GM12864 (cell line): ENCODE data around the gene OLIG1.

ENCODE experiments used
- DNase-seq: peaks from one replicate; pipeline ENCODE4 v3.0.0-alpha.2; 2011; ENCODE audit warnings: low read depth
- H3K4me3 ChIP-seq: 2 replicates; pipeline ENCODE4 v1.5.1; 2011; ENCODE audit warnings: mild to moderate bottlenecking, low read depth, low read length, control low read depth
- CTCF ChIP-seq: IDR thresholded peaks from 2 replicates; pipeline ENCODE4 v1.5.1; 2011; ENCODE audit warnings: low read depth, mild to moderate bottlenecking, moderate library complexity, low read length, control low read depth, inconsistent platforms; ENCODE audit errors: missing control alignments

The OLIG1 gene

GRCh38 chr21:33089395-33090119, 19.6 kb downstream of the OLIG1 start:
- no peak overlapping the region for H3K4me3 ChIP-seq
- no peak for DNase-seq
- no peak for TF ChIP-seq CTCF

- no peak for TF ChIP-seq CTCF
- no peak overlapping the region for H3K4me3 ChIP-seq
- no peak for DNase-seq
Measured at GRCh38 chr21:33096426-33096825, 26.5 kb downstream of the OLIG1 start.

GRCh38 chr21:33099131-33099530, 29.2 kb downstream of the OLIG1 start:
- no peak overlapping the region for H3K4me3 ChIP-seq
- no peak for DNase-seq
- no peak for TF ChIP-seq CTCF

GRCh38 chr21:33101300-33101911, 31.5 kb downstream of the OLIG1 start:
- DNase-seq, result no peak
- TF ChIP-seq CTCF, result no peak
- no peak overlapping the region for H3K4me3 ChIP-seq

- no peak overlapping the region for H3K4me3 ChIP-seq
- DNase-seq, result no peak
- no peak for TF ChIP-seq CTCF
Measured at GRCh38 chr21:33105088-33105487, 35.1 kb downstream of the OLIG1 start.

- TF ChIP-seq CTCF, result no peak
- H3K4me3 ChIP-seq, result no peak overlapping the region
- DNase-seq, result no peak
Measured at GRCh38 chr21:33108228-33108627, 38.3 kb downstream of the OLIG1 start.
